ENCODE results near the gene PCIF1.
"Not testable (repeated sequence)": the region's sequence is repeated elsewhere in the genome, so short reads cannot be mapped to it uniquely, and the experiment has no call there.

PCIF1 gene

DNA sequence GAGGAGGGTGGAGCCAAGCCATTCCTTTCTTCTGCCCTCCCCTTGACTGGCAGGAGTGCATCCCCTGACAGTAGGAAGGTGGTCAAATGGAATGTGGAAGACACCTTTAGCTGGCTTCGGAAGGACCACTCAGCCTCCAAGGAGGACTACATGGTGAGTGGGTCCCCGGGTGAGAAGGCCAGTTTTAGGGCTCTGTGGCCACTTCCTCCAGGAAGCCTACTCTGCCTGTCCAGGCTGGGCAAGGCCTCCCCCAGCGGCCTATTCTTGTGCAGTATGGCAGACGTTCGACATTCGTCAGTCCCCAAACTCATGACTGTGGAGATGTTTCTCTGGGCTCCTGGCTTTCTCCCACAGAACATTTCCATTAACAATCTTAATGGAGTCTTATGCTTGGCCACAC is 9.1 kb downstream of the PCIF1 start:
- no peak overlapping the region for H3K4me3 ChIP-seq (ENCODE audit: low read length)
- DNase-seq (ENCODE audit: low read depth, low spot score) = no peak

DNA sequence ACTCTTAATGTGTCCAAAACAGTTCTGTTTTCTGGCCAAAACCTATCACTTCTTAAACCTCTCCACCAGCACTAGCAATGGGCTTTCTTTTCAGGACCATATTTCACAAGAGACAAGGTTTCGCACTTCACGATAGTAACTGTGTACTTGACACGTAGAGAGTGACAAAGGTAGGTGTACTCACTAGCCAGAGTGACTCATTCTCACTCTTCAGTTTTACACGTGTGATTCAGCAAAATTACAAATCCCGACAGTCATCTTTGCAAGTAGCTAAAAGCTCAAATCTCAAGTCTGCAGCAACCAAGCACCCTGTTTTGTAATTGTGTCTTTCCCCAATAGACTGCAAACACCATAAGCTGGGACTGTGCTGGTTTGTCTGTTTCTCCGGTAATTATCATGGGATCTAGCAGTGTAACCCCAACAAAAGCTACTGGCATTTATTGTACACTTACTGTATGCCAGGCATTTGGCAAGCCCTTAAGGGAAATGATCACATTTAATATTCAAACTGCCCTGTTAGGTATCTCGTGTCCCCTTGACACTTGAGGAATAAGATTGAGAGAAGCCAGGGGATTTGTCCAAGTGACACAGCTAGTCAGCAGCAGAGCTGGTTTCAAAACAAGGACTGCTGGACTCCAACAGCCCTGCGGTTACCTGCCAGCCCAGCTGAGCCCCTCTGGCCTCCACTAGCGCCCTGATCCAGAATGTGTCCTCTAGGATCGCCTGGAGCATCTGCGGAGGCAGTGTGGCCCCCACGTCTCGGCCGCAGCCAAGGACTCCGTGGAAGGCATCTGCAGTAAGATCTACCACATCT is 9.9 kb downstream of the PCIF1 start:
- DNase-seq (ENCODE audit: low read depth, low spot score) = no peak
- H3K4me3 ChIP-seq (ENCODE audit: low read length) = no peak overlapping the region

DNA sequence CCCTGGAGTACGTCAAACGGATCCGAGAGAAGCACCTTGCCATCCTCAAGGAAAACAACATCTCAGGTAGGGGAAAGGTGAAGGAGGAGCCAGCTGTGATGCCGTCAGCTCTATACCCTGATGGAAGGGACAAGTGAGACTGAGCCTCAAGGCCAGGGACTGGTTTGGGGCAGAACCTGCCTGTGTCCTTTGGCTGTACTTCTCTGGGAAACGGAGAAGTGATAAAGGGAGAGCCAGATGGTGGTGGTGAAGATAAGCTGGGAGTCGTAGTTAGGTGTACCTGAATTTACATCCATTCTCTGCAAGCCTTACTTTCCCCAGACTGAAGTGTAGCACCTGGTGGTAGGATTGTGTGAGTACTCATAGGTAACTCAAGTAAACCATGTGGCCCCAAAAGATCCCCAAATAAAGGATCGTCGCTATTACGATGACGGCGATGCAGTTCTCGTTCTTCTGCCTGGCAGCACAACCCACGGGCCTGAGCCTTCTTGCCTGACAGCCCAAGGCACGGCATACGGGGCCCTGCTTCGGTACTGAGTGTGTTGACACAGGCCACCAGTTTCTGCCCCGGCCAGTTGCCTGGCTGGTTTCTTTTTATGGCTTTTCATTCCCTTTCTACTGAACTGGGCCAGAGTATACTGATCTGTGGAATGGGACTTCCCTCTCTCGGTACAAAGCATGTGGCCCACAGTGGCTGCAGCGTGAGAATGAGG is 10.6 kb downstream of the PCIF1 start:
- no peak for DNase-seq (ENCODE audit: low read depth, low spot score)
- H3K4me3 ChIP-seq (ENCODE audit: low read length) = no peak overlapping the region

DNA sequence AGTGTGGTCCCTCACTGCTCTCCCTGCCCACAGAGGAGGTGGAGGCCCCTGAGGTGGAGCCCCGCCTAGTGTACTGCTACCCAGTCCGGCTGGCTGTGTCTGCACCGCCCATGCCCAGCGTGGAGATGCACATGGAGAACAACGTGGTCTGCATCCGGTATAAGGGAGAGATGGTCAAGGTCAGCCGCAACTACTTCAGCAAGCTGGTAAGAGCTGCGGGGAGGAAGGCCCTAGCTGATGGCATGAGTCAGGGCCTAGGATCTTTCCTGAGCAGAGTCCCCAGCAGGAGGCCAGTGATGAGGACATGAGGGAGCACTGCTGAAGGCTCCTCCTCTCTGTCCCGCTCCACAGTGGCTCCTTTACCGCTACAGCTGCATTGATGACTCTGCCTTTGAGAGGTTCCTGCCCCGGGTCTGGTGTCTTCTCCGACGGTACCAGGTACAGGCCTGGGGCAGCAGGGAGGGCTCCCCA is 11.2 kb downstream of the PCIF1 start:
- DNase-seq (ENCODE audit: low read depth, low spot score) = no peak
- no peak overlapping the region for H3K4me3 ChIP-seq (ENCODE audit: low read length)

DNA sequence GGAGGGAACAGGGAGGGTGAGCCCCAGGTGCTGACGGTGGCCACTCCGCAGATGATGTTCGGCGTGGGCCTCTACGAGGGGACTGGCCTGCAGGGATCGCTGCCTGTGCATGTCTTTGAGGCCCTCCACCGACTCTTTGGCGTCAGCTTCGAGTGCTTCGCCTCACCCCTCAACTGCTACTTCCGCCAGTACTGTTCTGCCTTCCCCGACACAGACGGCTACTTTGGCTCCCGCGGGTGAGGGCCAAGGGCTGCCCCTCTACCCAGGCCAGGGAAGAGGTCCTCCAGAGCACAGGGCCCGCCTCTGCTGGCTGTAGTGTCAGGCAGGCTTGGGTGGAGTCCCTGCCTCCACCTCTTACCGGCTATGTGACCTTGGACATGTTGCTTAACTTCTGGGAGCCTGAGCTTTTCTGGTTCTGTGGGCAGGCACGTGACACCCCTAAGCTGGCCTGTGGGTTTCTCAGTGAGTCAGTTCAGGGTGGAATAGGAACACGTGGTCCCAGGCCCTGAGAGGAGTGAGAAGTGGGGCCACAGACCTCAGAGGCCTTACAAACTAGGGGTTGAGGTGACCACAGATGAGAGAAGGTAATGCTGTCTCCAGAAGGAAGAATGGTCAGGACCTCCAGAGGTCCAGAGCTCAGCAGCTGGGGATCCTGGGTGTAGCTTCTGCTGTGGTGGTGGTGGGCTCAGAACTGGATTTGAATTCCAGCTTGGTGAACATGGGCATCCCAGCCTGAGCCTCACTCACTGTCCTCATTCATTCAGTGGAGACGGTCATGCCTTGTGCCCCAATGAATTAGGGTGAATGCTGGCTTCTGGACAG is 11.9 kb downstream of the PCIF1 start:
- H3K4me3 ChIP-seq (ENCODE audit: low read length) = no peak overlapping the region
- no peak for DNase-seq (ENCODE audit: low read depth, low spot score)

DNA sequence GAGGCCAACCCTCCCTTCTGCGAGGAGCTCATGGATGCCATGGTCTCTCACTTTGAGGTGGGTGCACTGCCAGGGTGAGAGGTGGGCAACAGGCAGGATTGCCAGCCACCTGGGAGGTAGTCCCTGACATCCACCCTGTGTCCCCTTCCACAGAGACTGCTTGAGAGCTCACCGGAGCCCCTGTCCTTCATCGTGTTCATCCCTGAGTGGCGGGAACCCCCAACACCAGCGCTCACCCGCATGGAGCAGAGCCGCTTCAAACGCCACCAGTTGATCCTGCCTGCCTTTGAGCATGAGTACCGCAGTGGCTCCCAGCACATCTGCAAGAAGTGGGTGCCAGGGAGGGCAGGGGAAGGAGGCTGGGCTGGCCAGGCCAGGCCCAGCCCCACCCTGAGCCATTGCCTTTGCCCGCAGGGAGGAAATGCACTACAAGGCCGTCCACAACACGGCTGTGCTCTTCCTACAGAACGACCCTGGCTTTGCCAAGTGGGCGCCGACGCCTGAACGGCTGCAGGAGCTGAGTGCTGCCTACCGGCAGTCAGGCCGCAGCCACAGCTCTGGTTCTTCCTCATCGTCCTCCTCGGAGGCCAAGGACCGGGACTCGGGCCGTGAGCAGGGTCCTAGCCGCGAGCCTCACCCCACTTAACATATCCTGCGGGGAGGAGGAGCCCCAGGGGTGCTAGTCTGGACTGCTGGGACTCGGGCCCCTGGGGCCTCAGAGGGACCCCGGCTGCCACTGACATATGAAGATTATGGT is 12.8 kb downstream of the PCIF1 start:
- no peak overlapping the region for H3K4me3 ChIP-seq (ENCODE audit: low read length)
- DNase-seq (ENCODE audit: low read depth, low spot score) = no peak

DNA sequence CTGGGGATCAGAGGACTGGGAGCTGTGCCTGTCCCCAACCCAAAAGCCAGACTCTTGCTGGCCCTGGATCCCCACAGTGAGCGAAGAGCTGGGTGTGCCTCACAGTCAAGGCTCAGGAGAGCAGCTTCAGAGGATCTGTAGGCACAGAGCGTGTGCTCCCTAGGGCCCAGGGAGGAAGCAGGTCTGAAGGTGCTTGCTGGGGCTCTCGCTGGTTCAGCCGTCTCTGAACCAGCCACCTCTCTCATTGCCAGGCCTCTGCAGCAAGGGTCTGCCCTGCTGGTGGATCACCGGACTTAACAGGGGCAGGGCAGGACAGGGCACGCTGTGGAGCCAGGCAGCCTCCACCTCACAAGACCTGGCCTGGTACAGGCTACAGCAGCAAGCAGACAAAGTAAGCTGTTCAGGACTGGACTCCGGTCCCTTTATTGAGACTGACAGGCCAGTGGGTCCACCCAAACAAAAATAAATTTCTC is 13.8 kb downstream of the PCIF1 start:
- no peak for DNase-seq (ENCODE audit: low read depth, low spot score)
- no peak overlapping the region for H3K4me3 ChIP-seq (ENCODE audit: low read length)

DNA sequence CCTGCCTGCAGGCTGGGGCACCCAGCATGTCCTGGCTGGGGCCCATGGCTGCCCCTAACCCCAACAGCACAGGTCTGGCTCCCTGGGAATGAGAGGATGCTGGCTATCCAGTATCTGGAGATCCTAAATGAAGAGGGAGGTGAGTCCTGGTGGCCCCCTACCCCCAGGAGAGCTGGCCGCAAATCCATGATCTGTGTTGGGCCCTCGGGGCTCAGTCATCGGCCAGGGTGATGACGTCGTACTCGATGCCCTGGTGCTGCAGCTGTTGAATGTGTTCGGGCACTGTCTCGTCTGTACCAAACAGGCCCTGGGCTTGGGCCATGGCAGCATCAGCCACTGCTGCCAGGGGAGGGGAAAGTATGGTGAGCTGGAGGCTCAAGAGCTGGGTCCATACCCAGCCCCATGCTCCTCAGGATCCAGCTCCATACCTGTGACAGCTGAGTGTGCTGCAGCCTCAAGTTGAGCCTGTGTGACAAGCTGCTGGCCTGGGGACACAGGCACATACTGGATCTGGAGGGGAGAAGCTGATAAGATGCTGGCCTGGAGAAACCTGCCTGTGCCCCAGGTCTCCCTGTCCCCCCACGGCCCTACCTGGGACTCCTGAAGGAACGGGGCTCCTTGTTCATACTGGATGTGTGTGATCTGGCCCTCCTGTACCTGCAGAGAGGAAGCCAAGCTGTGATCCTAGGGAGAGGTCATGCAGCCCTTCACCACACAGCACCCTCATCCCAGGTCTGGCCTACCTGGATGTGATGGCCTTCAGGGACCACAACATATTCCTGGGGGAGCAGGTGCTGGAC is 14.5 kb downstream of the PCIF1 start:
- DNase-seq (ENCODE audit: low read depth, low spot score) = no peak
- no peak overlapping the region for H3K4me3 ChIP-seq (ENCODE audit: low read length)

DNA sequence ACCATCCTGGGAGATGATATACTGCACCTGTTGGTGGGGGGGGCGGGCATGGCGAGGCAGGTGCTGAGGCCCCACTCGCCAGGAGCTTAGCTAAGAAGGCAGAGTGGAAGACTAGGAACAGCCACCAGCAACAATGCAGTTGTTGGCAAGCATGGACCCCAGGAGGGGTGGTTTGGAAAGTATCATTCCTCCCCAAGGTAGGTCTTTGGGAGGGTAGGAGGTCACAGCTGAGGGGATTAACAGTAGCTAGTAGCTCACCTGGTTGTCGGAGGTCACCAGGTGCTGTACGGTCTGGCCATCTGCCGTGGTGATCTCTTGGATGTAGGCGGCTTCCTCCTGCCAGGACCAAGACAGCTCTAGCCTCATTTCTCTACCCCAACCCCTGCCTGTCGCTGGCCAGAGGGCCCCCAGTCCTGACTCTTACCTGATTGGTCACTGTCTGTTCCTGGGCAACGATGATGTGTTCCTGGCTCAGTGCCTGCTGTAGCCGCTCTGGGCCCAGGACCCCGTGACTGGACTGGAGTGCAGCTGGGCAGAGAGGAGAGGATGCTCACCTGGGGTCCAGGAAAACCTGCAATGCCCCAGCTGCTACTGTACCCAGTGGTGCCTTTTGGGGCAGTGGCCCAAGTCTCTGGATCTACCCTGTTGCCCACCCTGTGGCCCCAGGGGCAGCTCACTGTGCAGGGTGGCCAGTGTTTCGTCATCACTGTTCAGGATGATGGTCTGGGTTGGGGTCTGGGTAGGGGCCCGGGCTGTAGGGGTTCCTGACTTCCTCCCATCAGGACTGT is 15.3 kb downstream of the PCIF1 start:
- DNase-seq (ENCODE audit: low read depth, low spot score) = no peak
- no peak overlapping the region for H3K4me3 ChIP-seq (ENCODE audit: low read length)

DNA sequence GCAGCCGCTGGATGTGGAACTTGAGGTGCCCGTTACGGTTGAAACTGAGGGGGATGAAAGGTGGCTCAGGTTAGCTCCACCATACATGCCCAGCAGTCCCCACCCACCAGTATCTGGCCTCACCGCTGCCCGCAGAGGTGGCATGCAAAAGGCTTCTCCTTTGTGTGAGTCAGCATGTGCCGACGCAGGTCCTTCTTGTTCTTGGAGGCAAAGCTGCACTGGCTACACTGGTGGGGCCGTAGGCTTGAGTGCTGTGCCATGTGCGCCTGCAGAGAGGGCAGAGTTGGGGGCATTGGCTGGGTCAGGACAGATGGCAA is 15.8 kb downstream of the PCIF1 start:
- no peak overlapping the region for H3K4me3 ChIP-seq (ENCODE audit: low read length)
- no peak for DNase-seq (ENCODE audit: low read depth, low spot score)

DNA sequence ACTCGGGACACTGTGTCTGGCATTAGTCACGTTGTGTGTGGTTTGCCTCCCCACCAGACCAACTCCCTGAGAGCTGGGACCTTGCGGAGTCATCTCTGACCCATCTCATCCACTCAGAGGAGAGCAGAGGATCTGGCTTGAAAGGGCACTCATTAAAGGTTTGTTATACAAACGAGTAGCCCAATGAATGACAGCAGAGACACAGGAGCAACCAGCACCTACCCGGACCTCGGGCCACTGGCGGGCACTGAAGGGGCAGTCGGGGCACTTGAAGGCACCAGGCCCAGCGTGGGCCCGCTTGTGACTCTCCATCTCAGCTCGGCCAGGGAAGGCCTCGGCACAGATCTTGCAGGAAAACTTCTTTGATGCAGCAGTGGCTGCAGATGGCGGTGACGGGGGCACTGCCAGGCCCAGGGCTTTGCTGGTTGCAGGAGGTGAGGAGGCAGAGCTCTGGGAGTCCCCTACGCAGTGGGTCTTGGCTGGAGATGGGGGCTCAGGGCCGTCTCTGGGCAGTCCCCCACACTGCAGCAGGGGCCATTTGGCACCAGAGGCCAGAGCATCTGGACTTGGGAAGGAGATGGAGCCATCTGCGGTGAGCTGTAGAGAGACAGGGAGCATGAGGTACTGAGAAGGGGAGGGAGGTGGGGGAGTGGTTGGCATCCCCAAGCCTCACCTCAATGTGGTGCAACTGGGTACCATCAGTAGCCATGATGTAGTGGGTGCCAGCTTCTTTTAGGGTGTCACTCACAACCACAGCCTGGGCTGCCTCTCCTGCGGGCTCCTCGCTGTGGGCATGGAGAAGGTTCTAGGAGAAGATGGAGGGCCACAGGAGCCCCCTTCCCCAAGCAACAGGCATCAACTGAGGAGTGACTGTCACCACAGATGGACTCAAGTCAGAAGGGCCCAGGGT is 17.7 kb downstream of the PCIF1 start:
- DNase-seq (ENCODE audit: low read depth, low spot score) = no peak
- no peak overlapping the region for H3K4me3 ChIP-seq (ENCODE audit: low read length)

DNA sequence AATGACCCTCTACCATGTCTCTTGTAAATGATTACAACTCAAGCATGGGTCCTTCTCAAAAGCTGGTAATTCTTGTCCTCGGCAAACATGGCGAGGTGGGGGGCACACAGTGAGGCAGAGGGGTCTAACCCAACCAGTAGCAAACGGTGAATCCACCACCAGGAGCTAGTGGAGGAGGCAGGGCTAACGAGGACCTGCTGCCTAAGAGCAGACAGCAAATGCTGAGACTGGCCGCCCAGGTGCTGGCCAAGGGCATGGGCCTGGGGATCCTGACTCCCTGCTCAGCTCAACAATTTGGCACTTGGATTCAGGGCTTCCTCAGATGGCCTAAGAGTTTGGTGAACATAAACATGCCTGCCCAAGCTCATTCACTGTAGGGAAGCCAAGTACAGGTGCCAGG is 18.4 kb downstream of the PCIF1 start:
- no peak for DNase-seq (ENCODE audit: low read depth, low spot score)

DNA sequence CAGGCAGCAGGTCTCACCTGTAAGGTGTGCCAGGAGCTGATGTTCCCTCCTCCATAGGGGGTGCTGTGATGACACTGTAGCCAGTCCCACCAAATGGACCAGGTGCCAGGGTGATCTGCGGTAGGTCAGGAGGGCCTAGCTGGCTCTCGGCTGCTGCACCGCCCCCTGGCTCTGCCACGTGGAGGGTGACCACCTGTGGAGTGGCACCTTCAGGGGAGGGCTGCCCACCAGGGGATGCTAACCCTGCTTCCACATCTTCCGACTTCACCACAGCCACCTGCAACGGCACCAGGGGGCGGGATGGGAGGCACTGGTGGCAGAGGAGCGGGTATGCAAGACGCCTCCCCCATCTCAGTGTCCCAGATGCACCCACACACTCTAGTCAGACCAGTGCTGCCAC is 19.2 kb downstream of the PCIF1 start:
- H3K4me3 ChIP-seq (ENCODE audit: low read length) = no peak overlapping the region
- no peak for DNase-seq (ENCODE audit: low read depth, low spot score)

More for the DNA sequence above, 18.4 kb downstream of the PCIF1 start:
- H3K4me3 ChIP-seq (ENCODE audit: low read length) = no peak overlapping the region

DNA sequence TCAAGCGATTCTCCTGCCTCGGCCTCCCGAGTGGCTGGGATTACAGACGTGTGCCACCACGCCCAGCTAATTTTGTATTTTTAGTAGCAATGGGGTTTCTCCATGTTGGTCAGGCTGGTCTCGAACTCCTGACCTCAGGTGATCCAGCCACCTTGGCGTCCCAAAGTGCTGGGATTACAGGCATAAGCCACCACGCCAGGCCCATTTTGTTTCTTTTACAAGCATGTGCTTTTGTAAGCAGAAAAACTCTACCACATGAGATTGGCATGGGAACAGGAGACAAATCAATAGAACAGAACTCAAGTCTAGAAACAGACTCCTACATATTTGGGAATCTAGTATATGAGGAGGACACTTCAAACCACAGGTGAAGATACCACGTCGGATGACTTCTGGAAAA is 21.8 kb downstream of the PCIF1 start:
- not testable (repeated sequence) for H3K4me3 ChIP-seq (ENCODE audit: low read length); DNase-seq (ENCODE audit: low read depth, low spot score)

DNA sequence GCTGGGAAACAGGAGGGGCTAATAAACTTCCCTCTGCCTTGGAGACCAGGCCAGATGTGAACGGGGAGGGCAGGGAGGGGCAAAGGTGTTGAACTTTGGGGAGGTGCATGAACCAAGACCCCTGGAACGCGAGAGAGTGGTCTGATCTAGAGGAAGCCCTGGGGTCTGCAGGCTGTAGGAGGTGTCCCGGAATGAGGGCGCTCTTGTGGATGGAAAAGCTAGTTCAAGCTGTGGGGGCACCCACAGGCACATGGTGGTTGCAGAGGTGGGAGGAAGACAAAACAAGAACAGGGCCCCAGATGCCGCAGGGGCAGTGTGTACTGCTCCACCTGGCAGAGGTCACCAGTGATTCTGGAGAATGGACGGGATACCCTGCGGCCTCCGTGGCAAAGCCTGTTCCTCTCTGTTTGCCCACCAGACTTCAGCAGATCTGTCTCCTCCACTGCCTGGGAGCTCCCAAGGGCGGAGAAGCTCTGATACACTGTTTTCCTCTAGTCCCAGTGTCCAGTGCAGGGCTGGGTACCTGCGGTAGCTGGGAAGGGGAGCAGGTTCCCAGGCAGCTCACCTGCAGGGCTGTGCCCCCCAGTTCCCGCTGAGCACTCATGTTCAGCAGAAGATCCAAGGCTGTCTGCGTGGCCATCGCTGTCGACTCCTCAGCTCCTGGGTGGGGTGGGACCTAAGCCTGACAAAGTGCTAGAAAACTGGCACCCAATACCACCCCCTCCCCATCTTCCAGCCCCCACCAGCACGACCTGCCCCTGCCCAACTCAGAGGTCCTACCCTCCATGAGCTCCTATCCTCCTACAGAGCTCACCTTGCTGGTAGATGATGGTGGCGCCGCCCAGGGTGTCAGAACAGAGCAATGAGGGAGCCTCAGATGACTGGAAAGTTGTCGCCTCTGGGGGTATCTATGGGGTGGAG is 22.8 kb downstream of the PCIF1 start:
- no peak overlapping the region for H3K4me3 ChIP-seq (ENCODE audit: low read length)

DNA sequence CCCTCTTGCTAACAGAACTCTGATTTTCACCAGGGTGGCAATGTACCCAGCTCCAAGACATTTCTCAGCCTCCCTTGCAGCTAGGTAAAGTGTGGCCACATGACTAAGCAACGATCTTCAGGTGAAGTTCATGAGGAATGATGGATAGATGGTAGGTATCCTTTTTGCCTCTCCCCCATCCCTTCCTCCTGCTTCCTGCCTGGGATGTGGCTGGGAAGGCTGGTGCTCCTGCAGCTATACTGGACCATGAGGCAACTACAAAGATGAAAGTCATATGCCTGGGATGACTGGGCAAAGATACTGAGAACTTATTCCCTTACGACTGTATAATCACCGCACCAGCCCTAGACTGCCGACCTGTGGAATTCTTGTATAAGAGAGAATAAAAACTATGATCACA is 24.1 kb downstream of the PCIF1 start:
- DNase-seq (ENCODE audit: low read depth, low spot score) = no peak

More for the DNA sequence above, 22.8 kb downstream of the PCIF1 start:
- DNase-seq (ENCODE audit: low read depth, low spot score) = no peak

More for the DNA sequence above, 24.1 kb downstream of the PCIF1 start:
- no peak overlapping the region for H3K4me3 ChIP-seq (ENCODE audit: low read length)

All from Jurkat, Clone E6-1 (cell line).